HG02623 (cell line): ENCODE data around the gene SUOX.
"Not testable (repeated sequence)": the region's sequence is repeated elsewhere in the genome, so short reads cannot be mapped to it uniquely, and the experiment has no call there.

ENCODE experiments used
- ATAC-seq: cut with Tn5 transposase; IDR thresholded peaks from one replicate; pipeline ENCODE4 v1.9.1; 2021; ENCODE audit warnings: moderate library complexity; ENCODE audit not compliant: unreplicated experiment

Gene SUOX

GRCh38 chr12:55982319-55982936 is 14.6 kb upstream of the SUOX start:
- peak; percentile 72 for ATAC-seq

- no peak for ATAC-seq
Measured at GRCh38 chr12:55983232-55983842, 13.7 kb upstream of the SUOX start.

- ATAC-seq, result no peak
Measured at GRCh38 chr12:55984861-55985260, 12.2 kb upstream of the SUOX start.

- no peak for ATAC-seq
Measured at GRCh38 chr12:55985341-55985740, 11.7 kb upstream of the SUOX start.

DNA sequence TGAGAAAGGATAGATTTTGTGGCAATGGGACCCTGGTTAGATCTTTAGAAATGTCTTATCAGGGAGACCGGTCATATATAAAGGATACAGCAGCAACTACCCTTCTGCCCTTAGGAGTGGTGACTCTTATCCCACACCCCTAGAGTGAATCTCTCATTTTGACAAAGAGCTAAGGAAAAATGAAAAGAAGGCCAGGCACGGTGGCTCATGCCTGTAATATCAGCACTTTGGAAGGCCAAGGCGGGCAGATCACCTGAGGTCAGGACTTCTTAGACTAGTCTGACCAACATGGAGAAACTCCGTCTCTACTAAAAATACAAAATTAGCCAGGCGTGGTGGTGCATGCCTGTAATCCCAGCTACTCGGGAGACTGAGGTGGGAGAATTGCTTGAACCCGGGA is 11.1 kb upstream of the SUOX start:
- ATAC-seq, result not testable (repeated sequence)

- no peak for ATAC-seq
Measured at GRCh38 chr12:55991110-55991509, 6.0 kb upstream of the SUOX start.

DNA sequence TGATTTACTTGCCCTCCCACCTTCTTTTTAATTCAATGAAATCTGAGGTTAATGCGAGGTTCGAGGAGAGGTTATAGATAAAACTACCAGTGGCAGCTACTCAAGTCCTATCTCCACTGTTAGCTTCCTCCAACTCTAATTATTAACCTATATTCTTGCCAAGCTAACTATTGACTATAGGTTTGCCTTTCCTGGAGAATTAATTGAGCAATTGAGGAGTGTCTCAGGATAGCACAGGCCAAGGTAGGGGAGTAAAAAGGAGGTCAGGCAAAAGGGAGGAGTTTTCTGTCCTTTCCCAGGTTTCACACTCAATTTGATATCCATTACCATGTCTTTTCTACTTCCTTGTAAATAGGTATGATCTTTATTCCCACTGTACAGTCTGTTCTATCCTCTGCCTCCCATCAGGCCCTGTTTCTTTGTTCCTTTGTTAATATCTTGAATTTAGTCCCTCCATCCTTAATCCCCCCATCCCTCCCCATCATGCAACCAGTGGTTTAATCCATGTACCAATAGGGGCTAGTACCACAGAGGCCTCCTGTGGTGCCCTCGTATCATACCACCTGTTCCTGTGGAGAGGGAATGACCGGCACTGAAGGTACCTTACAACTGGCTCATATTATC is 3.7 kb upstream of the SUOX start:
- no peak for ATAC-seq

GRCh38 chr12:55995366-55995765 is 1.7 kb upstream of the SUOX start:
- no peak for ATAC-seq

DNA sequence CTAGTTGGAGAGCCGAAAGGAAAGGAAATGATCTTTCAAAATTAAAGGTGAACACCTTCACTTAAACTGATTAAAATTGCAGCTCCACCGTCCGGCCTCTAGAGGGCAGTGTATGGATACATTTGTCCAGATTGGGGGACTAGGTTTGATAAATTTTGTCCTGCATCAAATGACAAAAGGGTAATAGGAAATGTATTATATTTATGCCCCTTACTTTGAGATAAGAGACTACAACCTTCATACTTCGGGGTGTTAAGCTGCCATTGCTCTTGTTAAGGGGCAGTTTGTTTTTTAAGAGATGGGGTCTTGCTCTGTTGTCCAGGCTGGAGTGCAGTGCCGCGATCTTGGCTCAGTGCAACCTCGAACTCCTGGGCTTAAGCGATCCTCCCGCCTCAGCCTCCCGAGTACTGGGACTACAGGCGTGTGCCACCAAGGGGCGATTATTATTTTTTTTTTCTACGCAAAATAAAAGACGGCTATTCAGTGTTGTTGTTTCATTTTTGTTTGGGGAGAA is 818 bp upstream of the SUOX start:
- ATAC-seq, result no peak

GRCh38 chr12:55997535-55997859 is 421 bp downstream of the SUOX start:
- no peak for ATAC-seq

- not testable (repeated sequence) for ATAC-seq
Measured at GRCh38 chr12:55999522-55999921, 2.4 kb downstream of the SUOX start.

DNA sequence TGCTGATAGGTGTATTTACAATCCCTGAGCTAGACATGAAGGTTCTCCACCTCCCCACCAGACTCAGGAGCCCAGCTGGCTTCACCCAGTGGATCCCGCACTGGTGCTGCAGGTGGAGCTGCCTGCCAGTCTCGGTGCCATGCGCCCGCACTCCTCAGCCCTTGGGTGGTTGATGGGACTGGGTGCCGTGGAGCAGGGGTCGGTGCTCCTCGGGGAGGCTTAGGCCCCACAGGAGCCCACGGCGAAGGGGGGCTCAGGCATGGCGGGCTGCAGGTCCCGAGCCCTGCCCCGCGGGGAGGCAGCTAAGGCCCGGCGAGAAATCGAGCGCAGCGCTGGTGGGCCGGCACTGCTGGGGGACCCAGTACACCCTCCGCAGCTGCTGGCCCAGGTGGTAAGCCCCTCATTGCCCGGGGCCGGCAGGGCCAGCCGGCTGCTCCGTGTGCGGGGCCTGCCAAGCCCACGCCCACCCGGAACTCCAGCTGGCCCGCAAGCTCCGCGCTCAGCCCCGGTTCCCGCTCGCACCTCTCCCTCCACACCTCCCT is 3.0 kb downstream of the SUOX start:
- not testable (repeated sequence) for ATAC-seq

DNA sequence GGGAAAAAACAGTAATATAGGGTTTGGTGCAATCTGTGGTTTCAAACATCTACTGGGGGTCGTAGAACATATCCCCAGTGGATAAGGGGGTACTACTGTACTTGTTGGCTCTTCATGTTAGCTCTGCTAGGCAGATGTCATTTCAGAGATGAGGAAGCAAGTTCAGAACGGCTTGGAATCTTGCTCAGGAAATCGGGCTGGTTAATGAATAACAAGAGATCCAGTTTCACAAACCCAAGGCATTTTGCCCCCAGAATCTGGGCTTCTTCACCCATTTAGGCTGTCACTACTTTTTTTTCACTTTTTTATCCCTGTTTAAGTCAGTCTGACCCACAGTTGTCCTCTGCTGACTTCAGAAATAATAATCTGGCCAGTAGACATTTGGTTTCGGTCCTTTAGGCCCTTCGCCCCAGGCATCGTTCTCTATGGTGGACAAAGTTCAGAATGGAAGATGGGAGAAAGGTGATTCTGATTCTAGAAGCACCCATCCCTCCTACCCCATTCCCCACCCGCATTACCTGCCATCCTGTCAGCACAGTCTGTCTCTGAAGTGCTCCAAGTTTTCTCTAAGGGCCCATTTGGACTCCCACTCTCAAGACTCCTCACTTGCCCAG is 4.5 kb downstream of the SUOX start:
- no peak for ATAC-seq

- not testable (repeated sequence) for ATAC-seq
Measured at GRCh38 chr12:56003376-56003775, 6.3 kb downstream of the SUOX start.

GRCh38 chr12:56004211-56004610 is 7.1 kb downstream of the SUOX start:
- no peak for ATAC-seq

DNA sequence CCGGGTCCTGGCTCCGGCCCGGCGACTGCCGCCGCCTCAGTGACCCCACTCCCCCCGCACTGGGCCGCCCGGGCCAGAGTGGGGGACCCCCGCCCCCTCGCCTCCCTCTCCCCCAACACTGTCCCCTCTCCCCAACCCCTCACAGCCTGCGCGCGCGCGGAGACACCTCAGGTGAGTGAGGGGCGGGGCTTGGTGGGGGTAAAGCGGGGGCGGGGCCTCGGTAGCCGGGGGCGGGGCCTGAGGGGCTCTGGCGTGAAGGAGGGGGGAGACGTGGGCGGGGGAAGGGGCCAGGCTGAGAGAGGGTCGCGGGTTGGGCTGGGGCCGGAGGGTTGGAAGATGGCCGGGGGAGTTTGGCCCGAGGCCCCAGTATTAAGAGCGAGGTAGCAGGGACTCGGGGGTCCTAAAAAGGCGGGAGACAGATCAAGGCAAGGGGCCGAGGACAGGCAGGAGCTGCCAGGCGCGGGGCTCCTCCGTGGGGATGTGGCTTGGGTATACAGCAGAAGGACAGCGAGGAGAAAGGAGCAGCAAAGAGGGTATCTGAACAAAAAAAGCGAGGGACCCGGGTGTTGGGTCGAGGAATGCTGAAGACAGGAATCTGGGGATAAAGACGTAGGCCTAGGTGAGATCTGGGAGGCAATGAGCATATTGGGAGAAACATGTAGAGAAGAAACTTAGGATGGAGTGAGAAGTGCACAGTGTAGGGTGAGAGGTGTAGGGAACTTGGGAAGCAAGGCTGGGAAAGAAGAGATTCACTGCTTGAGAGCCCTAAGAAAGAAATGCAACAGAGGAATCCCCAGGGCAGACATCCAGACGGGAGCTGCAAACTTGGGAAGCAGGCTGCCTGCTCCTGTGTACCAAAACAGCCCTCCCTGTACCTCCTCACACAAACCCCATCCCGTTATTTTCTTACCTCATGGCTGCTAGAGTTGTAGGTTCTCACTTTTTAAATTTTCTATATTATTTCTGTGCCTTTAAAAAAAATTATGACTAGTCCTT is 10.8 kb downstream of the SUOX start:
- peak; percentile 34 for ATAC-seq

DNA sequence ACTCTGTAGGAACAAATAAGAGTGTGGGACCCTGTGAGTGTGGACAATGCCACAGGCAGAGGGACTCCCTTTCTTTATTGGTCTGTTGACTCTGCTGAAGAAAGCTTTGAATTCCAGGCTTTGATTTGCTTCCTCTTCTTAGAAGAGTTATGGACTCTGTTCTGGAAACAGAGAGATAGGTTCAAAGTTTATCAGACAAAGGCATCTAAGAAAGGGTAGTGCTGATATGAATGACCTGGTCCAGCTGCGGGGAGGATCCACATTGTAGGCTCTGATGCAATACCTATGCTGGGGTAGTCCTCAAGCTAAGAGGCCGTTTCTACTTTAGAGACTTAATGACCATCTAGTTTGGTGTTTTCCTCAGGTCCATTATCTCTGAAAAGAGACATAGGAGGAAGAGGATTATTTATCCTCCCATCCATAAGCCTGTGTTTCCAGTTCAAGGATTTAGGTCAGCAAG is 13.1 kb downstream of the SUOX start:
- no peak for ATAC-seq

DNA sequence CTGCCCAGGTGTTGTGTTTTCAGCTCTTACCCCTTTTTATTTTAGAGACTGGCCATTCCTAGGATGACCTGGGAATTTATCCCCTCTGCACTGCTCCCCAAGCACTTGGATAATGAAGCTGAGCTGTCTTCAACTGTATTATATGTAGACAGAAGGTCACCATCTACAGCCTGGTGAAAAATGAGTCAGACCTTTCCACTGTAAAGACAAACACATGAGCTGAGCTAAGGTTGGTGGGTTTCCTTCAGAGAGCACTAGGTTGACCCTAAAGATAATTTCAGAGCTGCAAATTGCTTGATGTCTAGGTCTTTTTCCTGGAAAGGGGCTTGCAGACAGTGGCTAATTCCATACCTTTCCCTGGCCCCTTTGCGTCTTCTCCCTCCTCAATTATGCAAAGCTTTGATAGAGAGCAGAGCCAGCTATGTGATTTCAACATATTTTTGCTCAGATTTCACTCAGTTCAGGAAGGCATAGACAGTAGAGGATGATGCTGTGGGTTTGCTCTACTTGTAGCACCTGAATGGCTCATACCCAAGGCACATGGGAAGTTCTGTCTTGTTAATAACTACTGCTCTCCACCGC is 14.5 kb downstream of the SUOX start:
- ATAC-seq, result no peak

- no peak for ATAC-seq
Measured at GRCh38 chr12:56013482-56013881, 16.4 kb downstream of the SUOX start.

- ATAC-seq, result no peak
Measured at GRCh38 chr12:56014205-56014604, 17.1 kb downstream of the SUOX start.
